GM19035 (cell line): ENCODE data around the gene PPP2R1B.

Experiments used
- ATAC-seq: cut with Tn5 transposase; IDR thresholded peaks from one replicate; pipeline ENCODE4 v1.9.1; 2021; ENCODE audit not compliant: unreplicated experiment

Gene PPP2R1B

DNA sequence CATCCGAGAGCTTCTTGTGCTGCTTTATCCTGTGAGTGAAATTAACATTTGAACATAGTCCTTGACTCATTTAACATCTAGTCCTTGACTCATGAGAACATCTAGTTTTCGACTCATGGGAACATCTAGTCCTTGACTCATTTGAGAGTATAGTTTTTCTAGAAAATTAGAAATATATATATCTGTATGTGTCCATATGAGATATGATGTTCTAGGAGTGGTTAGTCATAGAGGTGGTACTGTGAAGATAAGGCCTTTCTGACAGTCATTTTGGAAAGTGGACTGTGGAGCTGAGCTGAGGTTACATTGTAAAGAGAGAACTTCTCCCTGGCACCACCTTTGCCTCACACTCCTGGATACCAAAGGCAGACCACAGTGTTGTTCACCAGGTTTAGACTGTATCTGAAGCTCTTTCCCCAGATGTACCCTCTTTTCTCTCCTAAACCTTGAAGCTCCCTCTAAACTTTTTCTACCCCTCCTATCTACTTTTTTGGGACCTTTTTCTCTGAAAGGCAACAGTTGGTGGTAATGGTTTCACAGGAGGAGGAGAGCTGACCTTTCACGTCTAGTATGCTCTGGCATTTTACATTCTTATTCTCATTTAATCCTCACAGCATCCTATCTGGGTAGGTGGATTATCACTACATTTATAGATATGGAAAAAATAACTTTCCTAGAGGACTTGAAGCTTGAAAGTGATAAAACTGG, 67.2 kb downstream of the PPP2R1B start:
- ATAC-seq, result no peak

DNA sequence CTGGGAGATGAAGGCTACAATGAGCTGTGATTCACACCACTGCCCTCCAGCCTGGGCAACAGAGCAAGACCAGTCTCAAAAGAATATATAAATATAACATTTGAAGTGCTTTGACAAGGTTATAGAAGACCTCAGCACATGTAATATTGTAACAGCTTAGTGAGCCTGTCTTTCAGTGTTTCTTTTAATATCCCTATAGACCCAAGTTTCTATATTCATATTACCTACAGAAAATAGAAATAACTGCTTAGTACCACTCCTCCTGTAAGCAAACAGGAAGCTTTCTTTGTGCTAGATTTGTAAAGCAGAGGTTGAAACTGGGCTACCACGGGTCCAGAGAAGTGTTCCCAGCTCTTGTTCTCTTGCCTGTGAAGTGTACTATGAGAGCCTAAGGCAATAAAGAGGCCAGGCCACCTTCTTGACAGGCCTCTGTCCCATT, 68.2 kb downstream of the PPP2R1B start:
- ATAC-seq, result no peak

- no peak for ATAC-seq
Measured at GRCh38 chr11:111696556-111696955, 69.6 kb downstream of the PPP2R1B start.

- no peak for ATAC-seq
Measured at GRCh38 chr11:111694851-111695250, 71.3 kb downstream of the PPP2R1B start.

DNA sequence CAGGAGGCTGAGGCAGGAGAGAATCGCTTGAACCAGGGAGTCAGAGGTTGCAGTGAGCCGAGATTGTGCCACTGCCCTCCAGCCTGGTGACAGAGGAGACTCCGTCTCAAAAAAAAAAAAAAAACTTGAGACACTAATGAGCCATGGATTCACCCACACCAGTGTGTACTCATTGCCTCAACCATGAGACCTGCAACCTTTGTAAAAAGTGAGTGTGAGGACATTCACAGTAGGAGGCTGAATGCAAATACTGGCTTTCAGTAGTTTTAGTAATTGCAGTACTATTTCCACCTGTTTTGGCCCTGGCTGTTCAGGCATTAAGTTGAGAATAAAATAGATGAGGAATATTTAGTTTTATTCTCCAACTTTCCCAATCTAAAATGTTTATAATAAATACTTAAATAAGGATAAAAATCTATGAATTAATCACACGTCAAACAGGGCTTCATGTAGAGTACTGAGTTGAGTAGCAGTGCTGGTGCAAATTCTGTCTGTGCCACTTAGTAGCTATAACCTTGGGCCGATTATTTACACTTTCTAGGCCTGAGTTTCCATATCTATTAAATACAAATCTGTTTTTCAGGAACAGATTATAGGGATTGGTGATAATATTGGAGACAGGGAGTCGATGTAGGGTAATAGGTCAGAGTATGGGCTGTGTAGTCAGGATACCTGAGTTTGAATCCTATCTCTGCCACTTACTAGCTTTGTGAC, 72.8 kb downstream of the PPP2R1B start:
- no peak for ATAC-seq

GRCh38 chr11:111691741-111692140, 74.4 kb downstream of the PPP2R1B start:
- no peak for ATAC-seq

GRCh38 chr11:111691176-111691575, 75.0 kb downstream of the PPP2R1B start:
- ATAC-seq, result no peak

- ATAC-seq, result no peak
Measured at GRCh38 chr11:111688013-111688412, 78.2 kb downstream of the PPP2R1B start.

DNA sequence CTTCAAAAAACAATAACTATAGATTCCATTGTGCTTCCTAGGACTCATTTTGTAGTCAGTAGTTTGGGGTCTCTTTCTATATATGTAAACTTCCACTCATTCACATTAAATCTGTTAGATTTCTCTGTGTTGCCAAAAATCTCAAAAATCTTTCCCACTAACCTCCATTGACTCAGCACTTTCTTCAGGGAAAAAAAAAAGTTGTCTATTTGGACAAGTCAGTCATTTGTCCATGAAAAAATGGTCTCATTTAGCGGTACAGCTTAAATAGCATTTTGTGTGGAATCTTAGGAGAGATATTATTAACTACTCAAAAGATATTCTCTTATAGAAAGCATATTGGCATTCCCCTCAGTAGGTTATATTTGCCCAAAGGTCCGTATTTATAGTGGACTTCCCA, 81.9 kb downstream of the PPP2R1B start:
- ATAC-seq, result no peak

DNA sequence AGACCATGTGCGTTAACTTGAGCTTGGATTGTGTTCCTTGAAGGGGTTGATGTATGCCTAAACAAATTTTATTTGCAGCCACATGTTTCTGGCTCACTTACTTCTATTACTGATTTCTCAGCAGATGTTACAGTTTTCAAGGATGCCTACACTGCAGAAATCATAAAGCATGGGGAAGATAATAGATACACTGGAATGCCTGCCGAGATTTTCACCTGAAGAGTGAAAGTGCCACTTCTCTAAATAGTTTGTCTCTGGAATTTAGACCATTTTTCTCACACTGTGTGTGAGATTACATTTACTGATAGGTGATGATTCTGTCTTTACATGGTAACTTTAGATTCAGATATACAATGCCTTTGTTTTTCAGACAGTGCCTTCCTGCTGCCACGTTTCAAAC, 82.4 kb downstream of the PPP2R1B start:
- ATAC-seq, result no peak

GRCh38 chr11:111680486-111681175, 85.6 kb downstream of the PPP2R1B start:
- ATAC-seq, result no peak
